Activated T-helper 17 cell treated with anti-CD3 and anti-CD28 coated beads, Interleukin-2, amount 50 U/mL, for 72 hours (primary cell): ENCODE measurements around the gene PDE8B. TPM values are rescaled to one million over a fixed set of nuclear protein-coding genes. Genes with fewer than 3 reads are reported as not detected.

Experiments used
- ATAC-seq: fragments of 150-1000 bp; cut with Tn5 transposase; replicated peaks from 2 replicates; pipeline ENCODE4 v1.10.0; 2021; ENCODE audit warnings: mild to moderate bottlenecking, moderate library complexity
- H3K27ac Mint-ChIP-seq: one replicate; pipeline ENCODE4 v1.8.0; 2022; ENCODE audit warnings: mixed read lengths
- H3K27me3 Mint-ChIP-seq: one replicate; pipeline ENCODE4 v1.8.0; 2022; ENCODE audit warnings: mixed read lengths
- H3K36me3 Mint-ChIP-seq: one replicate; pipeline ENCODE4 v1.8.0; 2022; ENCODE audit warnings: low read depth, mild to moderate bottlenecking, mixed read lengths
- H3K4me1 Mint-ChIP-seq: one replicate; pipeline ENCODE4 v1.8.0; 2022; ENCODE audit warnings: mixed read lengths
- H3K4me3 Mint-ChIP-seq: one replicate; pipeline ENCODE4 v1.8.0; 2022; ENCODE audit warnings: mild to moderate bottlenecking, mixed read lengths
- H3K9me3 Mint-ChIP-seq: one replicate; pipeline ENCODE4 v1.8.0; 2022; ENCODE audit warnings: mixed read lengths
- total RNA-seq, 2 donors: library from RNA; stranded (reverse); gene quantifications; one replicate each; pipeline ENCODE4 v1.2.3, GENCODE V29; 2022

Gene PDE8B
- total RNA-seq, 2 donors from 2014 or later: not detected

DNA sequence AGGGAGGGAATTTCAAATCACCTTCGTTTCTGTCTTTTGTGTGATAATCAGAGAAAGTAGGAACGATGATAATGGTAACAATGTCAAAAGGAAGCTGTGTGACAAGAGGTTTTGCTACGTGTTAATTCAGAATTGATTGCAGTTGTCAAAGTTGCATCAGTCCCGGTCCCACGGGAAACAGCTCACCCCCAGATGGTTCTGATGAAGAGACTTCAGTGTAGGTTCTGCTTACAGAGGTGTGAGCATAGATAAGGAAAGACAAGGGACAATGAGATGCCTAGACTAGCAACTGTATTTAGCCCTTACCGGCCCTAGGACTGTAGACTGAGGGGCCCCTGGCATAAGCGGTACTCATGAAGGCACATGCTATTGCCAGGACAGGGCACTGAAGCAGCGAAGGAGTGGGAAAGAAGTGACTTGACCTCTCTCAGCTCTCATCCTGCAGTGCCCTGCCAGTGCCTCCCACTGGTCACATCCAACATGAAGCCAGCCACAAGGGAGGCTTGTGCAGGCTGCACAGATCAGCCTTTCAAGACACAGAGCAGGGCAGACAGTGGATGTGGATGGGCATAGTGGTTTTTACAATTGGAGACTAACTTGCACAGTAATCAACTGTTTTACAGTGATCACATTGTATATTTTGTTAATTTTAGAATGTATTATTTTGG is 21.1 kb downstream of the PDE8B start:
- no peaks in the 10 kb centered on the region for H3K9me3 Mint-ChIP-seq
- no peaks in the 10 kb centered on the region for H3K36me3 Mint-ChIP-seq
- peaks cover 23% of the 10 kb centered on the region for H3K27me3 Mint-ChIP-seq
- no peak for ATAC-seq
- H3K4me3 Mint-ChIP-seq: no peak overlapping the region
- H3K4me1 Mint-ChIP-seq: no peaks in the 10 kb centered on the region
- no peak overlapping the region for H3K27ac Mint-ChIP-seq

DNA sequence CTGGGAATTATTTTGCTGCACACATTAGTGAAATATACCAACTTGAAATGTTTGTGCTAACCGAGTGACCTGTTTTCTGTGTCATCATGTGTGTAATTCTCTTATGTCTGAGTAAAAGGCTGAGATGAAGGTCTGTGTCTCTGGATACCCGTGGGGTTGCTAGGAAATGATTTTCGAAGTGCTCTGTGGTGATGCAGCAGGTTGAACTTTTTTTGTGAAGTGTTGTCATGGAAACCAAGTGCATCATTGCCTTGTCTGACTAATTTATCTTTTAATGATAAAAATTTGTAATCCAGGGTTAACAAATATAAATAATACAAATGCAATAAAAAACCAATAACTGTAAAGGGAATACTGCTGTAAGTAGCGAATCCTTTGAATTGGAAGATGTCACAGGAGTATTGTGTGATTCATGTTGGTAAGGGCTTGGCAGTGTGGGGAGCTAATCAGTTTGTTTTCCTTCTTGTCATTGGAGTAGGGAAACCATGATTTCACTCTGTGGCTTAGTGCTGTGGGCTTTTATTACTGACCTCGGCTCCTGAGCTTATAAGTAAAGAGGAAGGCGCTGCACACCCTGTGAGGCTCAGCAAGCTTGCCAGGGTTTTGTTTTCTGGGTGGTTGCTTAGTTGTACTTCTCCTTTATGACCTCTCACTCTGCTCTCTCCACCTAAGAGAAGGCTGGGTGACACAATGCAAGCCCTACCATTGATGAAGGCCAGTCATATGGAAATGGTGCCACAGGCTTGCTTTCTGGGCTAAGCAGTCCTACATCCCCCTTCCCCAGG is 22.3 kb downstream of the PDE8B start:
- Mint-ChIP-seq H3K4me1 (no peaks in the 10 kb centered on the region), H3K27ac (no peak overlapping the region)
- ATAC-seq: no peak

DNA sequence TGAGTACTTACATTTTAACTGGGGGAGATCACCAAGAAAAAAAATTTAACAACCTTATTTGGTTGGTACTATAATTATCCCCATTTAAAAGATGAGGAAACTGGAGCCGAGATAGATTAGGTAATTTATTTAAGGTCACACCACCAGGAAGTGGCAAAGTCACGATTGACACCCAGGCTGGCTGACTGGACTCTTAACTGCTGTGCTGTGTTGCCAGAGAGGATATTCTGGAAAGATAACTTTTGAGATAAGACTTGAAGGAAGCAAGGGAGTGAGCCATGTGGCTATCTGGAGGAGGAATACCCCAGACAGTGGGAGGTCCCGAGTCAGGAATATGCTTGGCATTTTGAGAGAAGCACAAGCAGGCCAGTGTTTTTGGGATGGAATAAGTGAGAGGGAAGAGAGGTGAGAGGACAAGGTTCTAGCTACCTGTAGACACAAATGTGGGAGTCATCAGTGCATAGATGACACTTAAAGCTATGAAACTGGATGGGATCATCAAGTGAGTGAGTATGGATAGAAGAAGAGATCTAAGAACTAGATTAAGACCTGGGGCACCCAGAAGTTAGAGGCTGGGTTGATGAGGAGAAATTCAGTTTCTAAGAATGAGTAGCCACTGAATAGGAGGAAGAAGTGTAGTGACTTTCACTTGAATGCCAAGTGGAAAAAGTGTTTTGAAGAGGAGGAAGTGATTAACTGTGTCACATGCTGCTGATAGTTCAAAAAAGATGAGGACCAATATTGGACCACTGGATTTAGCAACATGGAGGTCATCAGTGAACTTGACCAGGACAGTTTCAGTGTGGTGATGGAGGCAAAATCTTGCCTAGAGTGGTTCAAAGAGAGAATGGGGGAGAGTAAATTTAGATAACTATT is 25.6 kb downstream of the PDE8B start:
- H3K36me3 Mint-ChIP-seq: no peaks in the 10 kb centered on the region
- H3K4me3 Mint-ChIP-seq: no peak overlapping the region
- H3K4me1 Mint-ChIP-seq: no peaks in the 10 kb centered on the region
- no peak overlapping the region for H3K27ac Mint-ChIP-seq
- H3K27me3 Mint-ChIP-seq: peaks cover 27% of the 10 kb centered on the region
- H3K9me3 Mint-ChIP-seq: no peaks in the 10 kb centered on the region
- ATAC-seq: peak; percentile 7

More for the DNA sequence above, 22.3 kb downstream of the PDE8B start:
- Mint-ChIP-seq H3K4me3 (no peak overlapping the region), H3K36me3 (no peaks in the 10 kb centered on the region), H3K27me3 (peaks cover 23% of the 10 kb centered on the region), H3K9me3 (no peaks in the 10 kb centered on the region)

DNA sequence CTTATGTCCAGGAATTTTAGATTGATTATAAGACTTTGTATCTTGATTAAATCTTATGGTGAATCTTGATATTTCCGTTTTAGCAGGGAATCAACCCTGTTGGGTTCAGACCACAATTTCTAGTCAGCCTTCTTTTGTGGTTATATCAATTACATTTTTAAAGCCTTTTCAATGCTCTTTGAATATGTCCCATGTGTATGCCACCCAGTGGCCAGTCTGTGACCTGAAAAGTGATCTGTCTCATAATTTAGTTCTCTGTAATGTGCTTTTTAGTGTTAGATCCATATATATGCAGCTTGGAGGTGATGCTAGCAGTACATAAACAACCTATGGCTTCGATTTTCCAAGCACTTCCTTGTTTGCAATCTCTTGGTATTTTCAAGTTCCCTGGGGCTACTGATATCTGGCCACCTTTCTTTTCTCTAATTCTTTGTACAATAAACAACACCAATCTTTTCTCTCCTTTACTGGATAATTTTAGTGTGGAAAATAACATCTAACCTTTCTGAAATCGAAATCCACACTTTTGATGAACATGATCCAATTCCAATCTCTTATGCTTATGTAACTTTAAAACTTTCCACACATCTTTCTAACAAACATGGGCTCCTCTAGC is 28.8 kb downstream of the PDE8B start:
- Mint-ChIP-seq H3K36me3 (no peaks in the 10 kb centered on the region), H3K27me3 (peaks cover 36% of the 10 kb centered on the region), H3K9me3 (no peaks in the 10 kb centered on the region), H3K27ac (no peak overlapping the region), H3K4me3 (no peak overlapping the region), H3K4me1 (no peaks in the 10 kb centered on the region)
- ATAC-seq: no peak

DNA sequence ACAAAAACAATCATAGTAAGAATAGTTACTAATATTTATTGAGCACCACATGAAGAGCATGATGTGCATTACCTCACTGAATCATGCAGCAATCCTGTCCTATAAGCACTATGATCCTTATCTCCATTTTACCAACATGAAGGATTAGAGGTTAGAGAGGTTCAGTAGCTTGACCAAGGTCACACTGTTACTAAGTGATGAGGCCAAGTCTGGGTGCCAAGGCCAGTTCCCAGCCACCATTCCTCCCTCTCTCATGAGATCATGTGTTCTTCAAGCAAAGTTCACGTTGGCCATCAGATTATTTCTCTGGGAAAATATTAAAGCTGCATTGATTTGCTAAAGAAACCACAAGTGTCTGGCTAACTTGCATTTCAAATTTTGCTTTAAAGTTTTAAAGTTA is 31.0 kb downstream of the PDE8B start:
- Mint-ChIP-seq H3K36me3 (no peaks in the 10 kb centered on the region), H3K4me3 (no peak overlapping the region), H3K27me3 (peaks cover 24% of the 10 kb centered on the region), H3K9me3 (no peaks in the 10 kb centered on the region), H3K27ac (no peak overlapping the region), H3K4me1 (no peaks in the 10 kb centered on the region)
- no peak for ATAC-seq

DNA sequence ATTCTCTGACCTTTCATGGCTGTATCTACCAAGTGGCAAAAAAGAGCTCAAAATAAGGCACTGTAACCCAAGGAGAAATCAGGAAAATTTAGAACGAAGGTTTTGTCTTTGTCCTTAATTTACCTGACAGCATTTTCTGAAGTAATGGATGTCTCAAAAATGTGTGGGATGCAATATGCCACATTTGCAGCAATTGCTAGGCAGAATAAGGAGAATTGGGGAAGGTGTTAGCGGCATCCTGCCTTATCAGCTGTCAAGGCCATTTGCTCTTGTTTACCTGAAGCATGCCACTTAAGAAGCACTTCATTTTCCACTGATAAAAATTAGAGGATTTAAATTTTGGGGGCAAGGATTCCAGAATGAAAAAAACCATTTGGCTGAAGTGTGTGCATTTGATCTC is 39.0 kb downstream of the PDE8B start:
- Mint-ChIP-seq H3K9me3 (no peaks in the 10 kb centered on the region), H3K27me3 (peaks cover 13% of the 10 kb centered on the region), H3K36me3 (no peaks in the 10 kb centered on the region), H3K4me1 (no peaks in the 10 kb centered on the region), H3K27ac (no peak overlapping the region), H3K4me3 (no peak overlapping the region)
- ATAC-seq: no peak

DNA sequence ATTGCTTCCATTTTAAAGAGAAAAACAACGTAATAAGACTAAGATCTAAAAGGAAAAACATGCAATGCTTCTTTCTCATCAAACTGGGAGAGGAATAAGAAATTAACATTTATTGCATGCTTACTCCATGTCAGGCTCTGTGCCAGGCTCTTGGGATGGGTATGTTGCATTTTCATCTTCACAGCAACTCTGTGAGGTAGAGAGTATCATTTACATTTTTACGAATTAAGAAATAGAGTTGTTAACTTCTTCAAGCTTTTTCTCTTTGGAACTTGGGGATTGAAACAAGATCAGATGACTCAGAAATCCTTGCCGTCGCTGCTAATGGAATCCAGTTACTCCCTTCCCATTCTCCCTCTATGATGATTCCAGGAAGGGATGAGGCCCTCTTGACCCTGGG is 39.5 kb downstream of the PDE8B start:
- no peaks in the 10 kb centered on the region for H3K9me3 Mint-ChIP-seq
- H3K4me1 Mint-ChIP-seq: no peaks in the 10 kb centered on the region
- H3K27ac Mint-ChIP-seq: no peak overlapping the region
- H3K27me3 Mint-ChIP-seq: peaks cover 18% of the 10 kb centered on the region
- ATAC-seq: no peak
- no peak overlapping the region for H3K4me3 Mint-ChIP-seq
- no peaks in the 10 kb centered on the region for H3K36me3 Mint-ChIP-seq

DNA sequence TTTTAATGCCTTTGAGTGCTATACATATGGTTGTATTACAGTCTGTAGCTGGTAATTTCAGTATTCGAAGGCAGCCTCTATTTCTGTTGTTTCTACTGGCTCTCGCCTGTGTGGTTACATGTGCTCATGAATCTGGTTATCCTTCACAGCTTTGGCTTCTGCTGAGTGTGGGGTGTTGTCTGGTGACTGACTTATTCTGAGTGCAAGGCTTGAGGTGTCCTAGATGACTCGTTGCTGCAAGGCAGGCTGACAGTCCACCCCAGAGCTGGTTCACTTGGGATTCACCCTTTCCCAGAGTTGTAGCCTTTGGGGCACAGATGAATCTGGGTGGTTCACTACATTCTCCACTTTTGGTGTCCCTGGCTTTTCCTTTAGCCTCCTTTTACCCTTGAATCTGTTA is 41.4 kb downstream of the PDE8B start:
- Mint-ChIP-seq H3K36me3 (no peaks in the 10 kb centered on the region), H3K4me3 (no peak overlapping the region), H3K4me1 (no peaks in the 10 kb centered on the region), H3K27ac (no peak overlapping the region), H3K9me3 (peaks cover 1% of the 10 kb centered on the region), H3K27me3 (peaks cover 30% of the 10 kb centered on the region)
- ATAC-seq: no peak

DNA sequence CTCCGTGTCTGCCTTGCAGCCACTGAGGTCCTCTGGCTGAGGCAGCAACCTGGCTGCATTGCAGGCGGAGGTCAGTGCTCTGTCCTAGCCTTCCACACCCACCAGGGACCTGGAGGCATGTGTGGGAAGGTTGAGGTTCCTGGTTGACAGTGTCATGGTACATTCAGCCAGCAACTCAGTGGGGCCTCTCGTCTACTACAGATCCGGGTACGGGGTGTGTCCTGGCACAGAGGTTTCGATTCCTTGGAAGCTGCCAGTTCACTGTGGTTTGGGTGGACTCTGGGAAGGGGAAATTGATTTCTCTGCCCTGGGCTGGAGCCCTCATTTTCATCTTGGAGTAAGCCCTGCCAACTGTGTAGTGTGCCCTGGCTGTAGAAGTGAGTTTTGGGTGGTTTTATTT is 45.1 kb downstream of the PDE8B start:
- Mint-ChIP-seq H3K27me3 (peaks cover 45% of the 10 kb centered on the region), H3K4me3 (no peak overlapping the region), H3K4me1 (no peaks in the 10 kb centered on the region), H3K27ac (no peak overlapping the region), H3K36me3 (no peaks in the 10 kb centered on the region), H3K9me3 (peaks cover 4% of the 10 kb centered on the region)
- no peak for ATAC-seq

DNA sequence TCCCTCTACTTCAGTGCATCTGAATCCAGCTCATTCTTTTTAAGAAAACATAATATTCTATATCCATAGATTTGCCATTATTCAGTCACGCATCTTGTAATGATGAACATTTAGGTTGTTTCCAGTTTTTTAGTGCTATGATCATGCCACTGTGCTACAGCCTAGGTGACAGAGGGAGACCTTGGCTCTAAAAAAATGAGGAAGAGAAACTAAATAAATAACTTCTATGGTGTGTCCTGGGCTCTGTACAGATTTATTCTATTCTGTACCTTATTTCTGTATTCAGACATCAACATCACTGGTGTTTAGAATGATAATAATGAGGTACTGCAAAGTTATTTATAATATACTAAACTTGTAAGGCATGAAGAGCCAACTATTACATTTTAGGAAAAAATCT is 45.9 kb downstream of the PDE8B start:
- ATAC-seq: no peak
- Mint-ChIP-seq H3K4me1 (no peaks in the 10 kb centered on the region), H3K27me3 (peaks cover 45% of the 10 kb centered on the region), H3K36me3 (no peaks in the 10 kb centered on the region), H3K27ac (no peak overlapping the region), H3K9me3 (peaks cover 4% of the 10 kb centered on the region), H3K4me3 (no peak overlapping the region)

DNA sequence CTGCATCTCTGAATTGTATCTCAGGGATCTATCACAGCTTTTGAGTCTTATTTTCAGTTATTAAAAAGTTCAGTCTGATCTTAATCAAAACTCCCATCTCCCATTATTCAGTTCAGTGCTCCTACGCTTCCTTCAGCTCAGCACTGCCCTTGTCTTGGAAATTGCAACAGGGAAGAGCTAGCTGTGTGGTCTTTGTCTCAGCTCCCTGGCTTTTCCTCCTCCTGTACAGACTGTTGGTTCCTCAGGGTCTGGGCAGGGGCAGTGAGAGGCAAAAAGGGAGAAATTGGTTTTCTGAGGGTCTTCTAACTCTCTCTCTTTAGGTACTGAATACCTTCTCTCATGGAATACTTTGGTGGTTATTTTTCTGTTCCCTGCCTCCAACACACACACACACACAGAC is 48.2 kb downstream of the PDE8B start:
- ATAC-seq: no peak
- Mint-ChIP-seq H3K4me3 (no peak overlapping the region), H3K27ac (no peak overlapping the region), H3K4me1 (no peaks in the 10 kb centered on the region), H3K9me3 (peaks cover 4% of the 10 kb centered on the region), H3K36me3 (no peaks in the 10 kb centered on the region), H3K27me3 (peaks cover 34% of the 10 kb centered on the region)

DNA sequence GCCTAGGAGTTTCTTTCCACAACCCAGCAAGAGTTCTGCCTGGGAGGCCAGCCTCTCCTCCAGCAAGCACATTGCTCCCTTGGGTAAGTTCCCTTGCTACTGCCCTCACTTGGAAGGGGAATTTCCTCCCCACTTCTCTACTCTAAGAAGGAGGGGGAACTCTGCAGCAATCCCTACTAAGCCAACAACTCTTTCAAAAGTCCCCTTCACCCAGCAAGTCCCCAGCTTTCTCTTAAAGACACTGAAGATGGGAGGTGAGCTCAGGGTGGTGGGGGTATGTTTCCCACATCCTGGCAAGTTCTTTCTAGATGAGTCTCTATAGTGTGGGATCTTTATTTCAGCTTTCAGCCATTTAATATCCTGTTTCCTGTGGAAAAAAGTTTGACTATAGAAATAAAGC is 49.0 kb downstream of the PDE8B start:
- peaks cover 4% of the 10 kb centered on the region for H3K9me3 Mint-ChIP-seq
- H3K4me3 Mint-ChIP-seq: no peak overlapping the region
- H3K27me3 Mint-ChIP-seq: peaks cover 33% of the 10 kb centered on the region
- ATAC-seq: peak; percentile 59
- H3K4me1 Mint-ChIP-seq: no peaks in the 10 kb centered on the region
- no peaks in the 10 kb centered on the region for H3K36me3 Mint-ChIP-seq
- H3K27ac Mint-ChIP-seq: no peak overlapping the region

DNA sequence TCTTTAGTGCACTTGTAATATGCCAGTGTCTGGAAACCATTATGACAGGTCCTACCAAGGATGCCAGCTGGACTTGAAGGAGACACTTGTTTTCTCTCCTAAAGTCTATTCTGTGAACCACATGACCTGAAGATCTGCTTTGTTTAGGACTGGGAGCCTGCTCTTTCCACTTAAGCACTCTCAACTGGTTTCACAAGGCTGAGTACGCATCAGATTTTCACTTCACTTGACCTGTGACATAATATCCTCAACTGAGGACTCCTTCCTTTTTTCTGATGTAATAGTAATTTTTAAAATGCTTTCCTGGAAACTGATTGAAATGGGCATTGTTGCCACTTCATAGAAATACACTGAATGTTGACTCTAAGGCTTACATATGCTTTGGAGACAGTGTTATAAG is 52.2 kb downstream of the PDE8B start:
- H3K27me3 Mint-ChIP-seq: peaks cover 11% of the 10 kb centered on the region
- no peak for ATAC-seq
- H3K36me3 Mint-ChIP-seq: no peaks in the 10 kb centered on the region
- no peak overlapping the region for H3K27ac Mint-ChIP-seq
- H3K9me3 Mint-ChIP-seq: no peaks in the 10 kb centered on the region
- no peaks in the 10 kb centered on the region for H3K4me1 Mint-ChIP-seq
- no peak overlapping the region for H3K4me3 Mint-ChIP-seq

DNA sequence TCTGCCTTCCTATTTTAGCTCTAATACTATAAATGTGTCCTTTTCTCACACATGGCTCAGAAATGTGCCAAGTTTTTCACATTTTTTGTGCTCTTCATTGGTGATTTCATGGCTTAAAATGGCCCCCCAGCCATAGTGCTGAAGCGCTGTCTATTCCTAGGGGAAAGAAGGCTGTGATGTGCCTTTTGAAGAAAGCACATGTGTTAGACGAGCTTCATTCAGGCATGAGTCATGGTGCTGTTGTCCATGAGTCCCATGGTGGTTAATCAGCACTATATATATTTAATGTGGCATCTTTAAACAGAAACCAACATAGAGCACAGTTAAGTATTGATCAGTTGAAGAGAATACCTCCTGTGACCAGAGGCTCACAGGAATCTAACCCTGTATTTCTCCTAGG is 55.8 kb downstream of the PDE8B start:
- H3K27ac Mint-ChIP-seq: no peak overlapping the region
- H3K4me1 Mint-ChIP-seq: no peaks in the 10 kb centered on the region
- ATAC-seq: no peak
- peaks cover 5% of the 10 kb centered on the region for H3K27me3 Mint-ChIP-seq
- no peaks in the 10 kb centered on the region for H3K36me3 Mint-ChIP-seq
- H3K9me3 Mint-ChIP-seq: no peaks in the 10 kb centered on the region
- H3K4me3 Mint-ChIP-seq: no peak overlapping the region
